Kidney (tissue), 14 donors: ENCODE results near the gene PC. TPM values are rescaled to one million over a fixed set of nuclear protein-coding genes. Genes with fewer than 3 reads are reported as not detected.
A peak's percentile ranks its signal among the peaks of the same experiment; 100 is the strongest.
"Not testable (repeated sequence)": the region's sequence is repeated elsewhere in the genome, so short reads cannot be mapped to it uniquely, and the experiment has no call there.

Experiments
- DNase-seq, 5 donors: peaks; one replicate each; pipeline ENCODE4 v3.0.0-alpha.2; 2013 to 2020
- FAIRE-seq: peaks from 2 replicates; lab custom pipeline; 2012; peaks lifted over from hg19 to GRCh38; lab: Jason Lieb, UNC
- H3K27ac ChIP-seq, 2 donors: one replicate each; pipeline ENCODE4 v1.7.0; 2013; ENCODE audit warnings: low read depth in 2 of 2, low read length in 2 of 2, inconsistent platforms in 1 of 2
- H3K27me3 ChIP-seq: one replicate; pipeline ENCODE4 v1.7.1; 2013; ENCODE audit warnings: low read length, inconsistent platforms; ENCODE audit not compliant: control insufficient read depth, insufficient read depth
- H3K36me3 ChIP-seq, 3 donors: one replicate each; pipeline versions ENCODE4 v1.7.0 to v1.7.1; 2013; ENCODE audit warnings: low read length in 3 of 3, control low read depth in 1 of 3, inconsistent platforms in 1 of 3; ENCODE audit not compliant: insufficient read depth in 3 of 3, control insufficient read depth in 2 of 3
- H3K4me1 ChIP-seq, 3 donors: one replicate each; pipeline versions ENCODE4 v1.7.0 to v1.7.1; 2013; ENCODE audit warnings: low read length in 3 of 3, inconsistent platforms in 1 of 3, low read depth in 1 of 3; ENCODE audit not compliant: control insufficient read depth in 2 of 3, insufficient read depth in 2 of 3
- H3K4me3 ChIP-seq, 3 donors: one replicate each; pipeline versions ENCODE4 v1.7.0 to v1.8.1; 2013; ENCODE audit warnings: low read length in 3 of 3, control low read depth in 1 of 3, inconsistent platforms in 1 of 3
- H3K9ac ChIP-seq, 3 donors: one replicate each; pipeline versions ENCODE4 v1.7.0 to v1.7.1; 2013; ENCODE audit warnings: low read length in 3 of 3, control low read depth in 1 of 3, inconsistent platforms in 1 of 3
- H3K9me3 ChIP-seq, 3 donors: one replicate each; pipeline versions ENCODE4 v1.7.0 to v1.7.1; 2013; ENCODE audit warnings: low read length in 3 of 3, control low read depth in 1 of 3, inconsistent platforms in 1 of 3; ENCODE audit not compliant: control insufficient read depth in 2 of 3, insufficient read depth in 1 of 3
- CTCF ChIP-seq: IDR thresholded peaks from 3 replicates; pipeline ENCODE4 v1.5.1; 2012; ENCODE audit warnings: mild to moderate bottlenecking, moderate library complexity, borderline replicate concordance; ENCODE audit not compliant: insufficient read depth; ENCODE audit errors: extremely low read depth
- intact Hi-C: fragments of 100-400 bp; cut with DNase I; formaldehyde crosslinking; loops from one replicate; pipeline ENCODE4 v1.11.1; 2022
- polyA plus RNA-seq: library from polyadenylated mRNA; stranded (reverse); fragments of 350-450 nt; fragmentation: Illumina TruSeq; extraction: RNeasy Lipid Tissue Mini Kit (QIAGEN cat#74804); gene quantifications from one replicate; pipeline ENCODE4 v1.2.3, GENCODE V29; 2014; ENCODE audit warnings: low read depth, low replicate concordance; ENCODE audit not compliant: insufficient read depth
- total RNA-seq: library from RNA; stranded (reverse); fragmentation: NEBNext Ultra II Directional; extraction: Animal tissue kit (Norgen Biotek cat#: 25700); gene quantifications from one replicate; pipeline ENCODE4 v1.2.1, GENCODE V29; 2021
- donor health status: control.
- donor health status: control.
- donor health status: control.
- donor health status: control.
- donor health status: control.
- donor health status: DM: yes; HTN: yes; CAD: no.
- donor health status: Normal renal cell carcinoma (clear cell type).

PC gene
- total and polyA plus RNA-seq, 2 donors from 2014 or later = 20.8 to 95.2 TPM

GRCh38 chr11:66835768-66836405 lies 122.3 kb downstream of the PC start:
- Histone ChIP-seq H3K9ac (no peak overlapping the region), H3K4me1 (no peaks in the 10 kb centered on the region), H3K27ac (no peak overlapping the region), H3K4me3 (no peak overlapping the region), H3K36me3 (peaks cover 0 to 6% (median 5%) of the 10 kb centered on the region in 3 donors), H3K27me3 (no peaks in the 10 kb centered on the region), H3K9me3 (no peaks in the 10 kb centered on the region)
- DNase-seq (peak in 1 of 5 donors; percentile 29), FAIRE-seq (no peak)
- intact Hi-C loops = no loop called here
- no peak for TF ChIP-seq CTCF

- DNase-seq (no peak), FAIRE-seq (no peak)
- Histone ChIP-seq H3K4me1 (no peaks in the 10 kb centered on the region), H3K36me3 (peaks cover 0 to 6% (median 5%) of the 10 kb centered on the region in 3 donors), H3K4me3 (no peak overlapping the region), H3K9ac (no peak overlapping the region), H3K27me3 (no peaks in the 10 kb centered on the region), H3K9me3 (no peaks in the 10 kb centered on the region), H3K27ac (no peak overlapping the region)
- no peak for TF ChIP-seq CTCF
- intact Hi-C loops = loop anchor here (5.0 kb wide), 1 partner anchor 143 kb away; no protein-coding TSS in a partner anchor
Measured at GRCh38 chr11:66834943-66835342, 123.2 kb downstream of the PC start.

GRCh38 chr11:66834539-66834845 lies 123.7 kb downstream of the PC start:
- no peak for FAIRE-seq
- H3K36me3 ChIP-seq = peaks cover 0 to 6% (median 5%) of the 10 kb centered on the region in 3 donors
- DNase-seq = no peak
- H3K27ac ChIP-seq = no peak overlapping the region
- no peaks in the 10 kb centered on the region for H3K27me3 ChIP-seq
- H3K4me1 ChIP-seq = no peaks in the 10 kb centered on the region
- no peak overlapping the region for H3K9ac ChIP-seq
- H3K9me3 ChIP-seq = no peaks in the 10 kb centered on the region
- TF ChIP-seq CTCF = no peak
- no peak overlapping the region for H3K4me3 ChIP-seq
- intact Hi-C loops = loop anchor here (5.0 kb wide), 1 partner anchor 142 kb away; no protein-coding TSS in a partner anchor

- intact Hi-C loops, DNase-seq, FAIRE-seq: not testable (repeated sequence)
Measured at GRCh38 chr11:66824573-66824972, 133.6 kb downstream of the PC start.

More at GRCh38 chr11:66824573-66824972, 133.6 kb downstream of the PC start:
- H3K4me3 ChIP-seq, H3K9ac ChIP-seq, H3K36me3 ChIP-seq, H3K9me3 ChIP-seq, H3K4me1 ChIP-seq, H3K27me3 ChIP-seq, H3K27ac ChIP-seq: not testable (repeated sequence)
